H1 (cell line): Measurements from ENCODE around the gene C12orf42. TPM values are rescaled to one million over a fixed set of nuclear protein-coding genes. Genes with fewer than 3 reads are reported as not detected.

Experiments
- CTCF ChIA-PET: fragments of 300-600 bp; sonication (Branson Sonifier 250); formaldehyde crosslinking; loops from one replicate; lab custom pipeline; 2021; ENCODE audit not compliant: partially characterized antibody; lab: Charles Lee
- POLR2A ChIA-PET: fragments of 300-600 bp; sonication (Branson Sonifier 250); formaldehyde crosslinking; loops from one replicate; lab custom pipeline; 2021; ENCODE audit warnings: inconsistent platforms; ENCODE audit not compliant: partially characterized antibody; lab: Charles Lee
- DNase-seq, 2 experiments: peaks; one replicate each; pipeline versions ENCODE4 v3.0.0 to v3.0.0-alpha.2; 2010 to 2022; ENCODE audit warnings: low spot score in 2 of 2, low read depth in 1 of 2, mixed read lengths in 1 of 2
- FAIRE-seq: peaks from 2 replicates; lab custom pipeline; 2011; peaks lifted over from hg19 to GRCh38; lab: Jason Lieb, UNC
- H2AFZ ChIP-seq: 2 replicates; pipeline ENCODE4 v1.8.1; 2012; ENCODE audit warnings: low read length, inconsistent platforms
- H2AK5ac ChIP-seq: 2 replicates; pipeline ENCODE4 v1.6.1; 2013; ENCODE audit warnings: low read depth, low read length
- H2BK120ac ChIP-seq: replicated peaks from 2 replicates; pipeline ENCODE3; 2013; ENCODE audit warnings: low read depth, low read length, inconsistent platforms
- H2BK12ac ChIP-seq: 2 replicates; pipeline ENCODE4 v1.6.1; 2013; ENCODE audit warnings: low read depth, low read length
- H2BK15ac ChIP-seq: 2 replicates; pipeline ENCODE4 v1.6.1; 2013; ENCODE audit warnings: low read length
- H2BK20ac ChIP-seq: 2 replicates; pipeline ENCODE4 v1.6.1; 2013; ENCODE audit warnings: low read length
- H2BK5ac ChIP-seq: 2 replicates; pipeline ENCODE4 v1.6.1; 2013; ENCODE audit warnings: low read depth, low read length
- H3K14ac ChIP-seq: 2 replicates; pipeline ENCODE4 v1.6.1; 2013; ENCODE audit warnings: inconsistent platforms; ENCODE audit not compliant: insufficient read length
- H3K18ac ChIP-seq: 2 replicates; pipeline ENCODE4 v1.6.1; 2013; ENCODE audit warnings: low read length; ENCODE audit errors: extremely low read depth
- H3K23ac ChIP-seq: 2 replicates; pipeline ENCODE4 v1.6.1; 2013; ENCODE audit warnings: inconsistent platforms; ENCODE audit not compliant: insufficient read length
- H3K23me2 ChIP-seq: 2 replicates; pipeline ENCODE4 v1.6.1; 2013; ENCODE audit warnings: low read depth, low read length
- H3K27ac ChIP-seq: 2 replicates; pipeline ENCODE4 v1.6.1; 2011; ENCODE audit warnings: low read depth, low read length, inconsistent platforms
- H3K27me3 ChIP-seq, 4 experiments: replicated peaks in 1 of 4; 1 replicate in 1 of 4; 2 replicates in 3 of 4; pipeline versions ENCODE4 v1.6.1 to v1.8.1; 2011 to 2013; ENCODE audit warnings: low read length in 3 of 4, mild to moderate bottlenecking in 3 of 4, inconsistent platforms in 2 of 4, mixed read lengths in 2 of 4, moderate library complexity in 1 of 4; ENCODE audit not compliant: control insufficient read depth in 3 of 4, insufficient read depth in 3 of 4; ENCODE audit errors: extremely low read depth in 1 of 4
- H3K36me3 ChIP-seq, 4 experiments: 2 replicates each; pipeline versions ENCODE4 v1.6.1 to v1.8.1; 2011 to 2013; ENCODE audit warnings: mild to moderate bottlenecking in 4 of 4, low read length in 3 of 4, moderate library complexity in 2 of 4, control low read depth in 1 of 4, inconsistent platforms in 1 of 4; ENCODE audit not compliant: insufficient read depth in 4 of 4, control insufficient read depth in 2 of 4
- H3K4ac ChIP-seq: replicated peaks from 2 replicates; pipeline ENCODE3; 2013; ENCODE audit warnings: low read length, low read depth, mixed read lengths, inconsistent platforms; ENCODE audit not compliant: insufficient read length
- H3K4me1 ChIP-seq, 4 experiments: replicated peaks in 1 of 4; 1 replicate in 1 of 4; 2 replicates in 3 of 4; pipeline versions ENCODE4 v1.6.1 to v1.8.1; 2011 to 2013; ENCODE audit warnings: low read length in 3 of 4, inconsistent platforms in 2 of 4, mixed read lengths in 1 of 4; ENCODE audit not compliant: insufficient read depth in 4 of 4, control insufficient read depth in 3 of 4
- H3K4me2 ChIP-seq, 2 experiments: 2 replicates each; pipeline versions ENCODE4 v1.6.1 to v1.8.1; 2011 to 2013; ENCODE audit warnings: low read depth in 2 of 2, low read length in 2 of 2, control low read depth in 1 of 2, inconsistent platforms in 1 of 2, mild to moderate bottlenecking in 1 of 2; ENCODE audit not compliant: insufficient read depth in 1 of 2
- H3K4me3 ChIP-seq, 4 experiments: fragments of 200-600, 300-600 bp in 1 of 4; sonication (generic), shearing (Covaris generic), sonication (Bioruptor Twin) in 1 of 4; 2 replicates each; pipeline versions ENCODE4 v1.5.1 to v1.8.1; 2011 to 2016; ENCODE audit warnings: low read length in 4 of 4, low read depth in 3 of 4, control low read depth in 2 of 4, inconsistent platforms in 2 of 4, mild to moderate bottlenecking in 2 of 4, mixed read lengths in 1 of 4, moderate library complexity in 1 of 4; ENCODE audit not compliant: insufficient read depth in 2 of 4; ENCODE audit errors: extremely low read depth in 1 of 4
- H3K56ac ChIP-seq: replicated peaks from 2 replicates; pipeline ENCODE3; 2013; ENCODE audit warnings: low read depth, mild to moderate bottlenecking, mixed read lengths, low read length, inconsistent platforms; ENCODE audit not compliant: insufficient read length
- H3K79me1 ChIP-seq: 2 replicates; pipeline ENCODE4 v1.6.1; 2013; ENCODE audit warnings: low read depth, low read length, control low read depth
- H3K79me2 ChIP-seq, 2 experiments: 2 replicates each; pipeline versions ENCODE4 v1.6.1 to v1.8.1; 2012 to 2013; ENCODE audit warnings: low read length in 2 of 2, mild to moderate bottlenecking in 2 of 2, inconsistent platforms in 1 of 2; ENCODE audit not compliant: insufficient read depth in 2 of 2, control insufficient read depth in 1 of 2
- H3K9ac ChIP-seq, 4 experiments: replicated peaks in 1 of 4; 1 replicate in 1 of 4; 2 replicates in 3 of 4; pipeline versions ENCODE4 v1.6.1 to v1.8.1; 2011 to 2013; ENCODE audit warnings: low read depth in 3 of 4, low read length in 3 of 4, control low read depth in 2 of 4, mild to moderate bottlenecking in 2 of 4, moderate library complexity in 2 of 4, inconsistent platforms in 1 of 4; ENCODE audit errors: extremely low read depth in 1 of 4
- H3K9me3 ChIP-seq, 2 experiments: 2 replicates each; pipeline versions ENCODE4 v1.6.1 to v1.8.1; 2012 to 2013; ENCODE audit warnings: mild to moderate bottlenecking in 2 of 2, moderate library complexity in 2 of 2, control low read depth in 1 of 2, inconsistent platforms in 1 of 2, low read depth in 1 of 2, low read length in 1 of 2, mixed read lengths in 1 of 2; ENCODE audit not compliant: insufficient read depth in 2 of 2
- H4K20me1 ChIP-seq, 2 experiments: replicated peaks in 1 of 2; 2 replicates each; pipeline versions ENCODE3 to v1.8.1; 2011 to 2013; ENCODE audit warnings: inconsistent platforms in 2 of 2, low read length in 2 of 2, mild to moderate bottlenecking in 1 of 2; ENCODE audit not compliant: insufficient read depth in 2 of 2, control insufficient read depth in 1 of 2
- H4K5ac ChIP-seq: 2 replicates; pipeline ENCODE4 v1.6.1; 2013; ENCODE audit warnings: low read length, low read depth, mixed read lengths, inconsistent platforms; ENCODE audit not compliant: insufficient read length
- H4K8ac ChIP-seq: 2 replicates; pipeline ENCODE4 v1.8.0; 2013; ENCODE audit warnings: mild to moderate bottlenecking, moderate library complexity, low read length, inconsistent platforms; ENCODE audit not compliant: insufficient read depth; ENCODE audit errors: extremely low read depth
- H4K91ac ChIP-seq: replicated peaks from 2 replicates; pipeline ENCODE3; 2013; ENCODE audit warnings: low read length, mixed read lengths, inconsistent platforms; ENCODE audit not compliant: insufficient read length
- CHD1 ChIP-seq: IDR thresholded peaks from 2 replicates; pipeline ENCODE4 v1.6.1; 2012; ENCODE audit warnings: low read depth, low read length, improper control_type of control experiment
- CTCF ChIP-seq, 3 experiments: IDR thresholded peaks; 1 replicate in 2 of 3; 2 replicates in 1 of 3; pipeline versions ENCODE4 v1.5.1 to v1.6.1; 2011; ENCODE audit warnings: low read length in 3 of 3, mild to moderate bottlenecking in 3 of 3, inconsistent platforms in 2 of 3, low read depth in 1 of 3, moderate library complexity in 1 of 3; ENCODE audit not compliant: insufficient read depth in 1 of 3; ENCODE audit errors: control extremely low read depth in 1 of 3
- E2F6 ChIP-seq: IDR thresholded peaks from 2 replicates; pipeline ENCODE4 v1.6.1; 2012; ENCODE audit warnings: inconsistent platforms
- GTF2F1 ChIP-seq: IDR thresholded peaks from 2 replicates; pipeline ENCODE4 v1.6.1; 2012; ENCODE audit warnings: low read depth, low read length, improper control_type of control experiment, borderline replicate concordance
- HDAC2 ChIP-seq, 2 experiments: fragments of 300-600 bp in 1 of 2; sonication (generic) in 1 of 2; IDR thresholded peaks; 2 replicates each; pipeline ENCODE4 v1.6.1; 2011 to 2012; ENCODE audit warnings: low read depth in 2 of 2, low read length in 2 of 2, mild to moderate bottlenecking in 2 of 2, moderate library complexity in 2 of 2, borderline replicate concordance in 1 of 2, inconsistent platforms in 1 of 2
- MAFK ChIP-seq: IDR thresholded peaks from 2 replicates; pipeline ENCODE4 v1.6.1; 2012; ENCODE audit warnings: low read depth, mild to moderate bottlenecking, improper control_type of control experiment, low read length
- POLR2A ChIP-seq, 2 experiments: IDR thresholded peaks; 1 replicate in 1 of 2; 2 replicates in 1 of 2; pipeline ENCODE4 v1.6.1; 2011; ENCODE audit warnings: low read depth in 2 of 2, low read length in 2 of 2, mild to moderate bottlenecking in 2 of 2; ENCODE audit errors: control extremely low read depth in 1 of 2
- SRF ChIP-seq: IDR thresholded peaks from 2 replicates; pipeline ENCODE4 v1.6.1; 2011; ENCODE audit warnings: mild to moderate bottlenecking, low read depth, low read length, moderate library complexity
- TEAD4 ChIP-seq: IDR thresholded peaks from 2 replicates; pipeline ENCODE4 v1.6.1; 2012; ENCODE audit warnings: low read depth, low read length, inconsistent platforms, mixed read lengths
- USF2 ChIP-seq: IDR thresholded peaks from 2 replicates; pipeline ENCODE4 v1.6.1; 2011; ENCODE audit warnings: low read length, improper control_type of control experiment
- YY1 ChIP-seq: IDR thresholded peaks from 2 replicates; pipeline ENCODE4 v1.6.1; 2011; ENCODE audit warnings: low read depth, mild to moderate bottlenecking, low read length
- whole genome bisulfite sequencing, 2 experiments: shearing (Covaris generic) in 1 of 2; methylation state at CpG; one replicate each; pipeline versions ENCODE4 v1.1.6 to v1.1.7; 2013 to 2015; ENCODE audit warnings: low lambda C conversion rate in 2 of 2, mixed read lengths in 2 of 2, inconsistent platforms in 1 of 2, low coverage in 1 of 2, missing lambda C conversion rate in 1 of 2; ENCODE audit not compliant: insufficient replicate concordance in 2 of 2, insufficient coverage in 1 of 2, insufficient read length in 1 of 2; ENCODE audit errors: extremely low coverage in 1 of 2, missing lambda C conversion rate in 1 of 2; 5-methylcytosine and 5-hydroxymethylcytosine counted together
- polyA plus RNA-seq, 7 experiments: library from polyadenylated mRNA; depleted of rRNA in 3 of 7; stranded (reverse) in 5 of 7; unstranded in 2 of 7; fragments of >200 nt in 5 of 7; fragments of 200-250 nt in 2 of 7; gene quantifications; 1 replicate in 5 of 7; 2 replicates in 1 of 7; 4 replicates in 1 of 7; pipeline versions ENCODE4 v1.2.1 to v1.2.3, GENCODE V29; 2011 to 2013; ENCODE audit warnings: missing spikeins in 2 of 7, mixed read lengths in 2 of 7
- total RNA-seq: library from RNA; stranded (reverse); fragmentation: NEBNext Ultra II Directional; extraction: Animal tissue kit (Norgen Biotek cat#: 25700); gene quantifications from 2 replicates; pipeline ENCODE4 v1.2.1, GENCODE V29; 2021

The C12orf42 gene
- total and polyA plus RNA-seq, 2 of the 8 experiments (the other 6 are each of a cell fraction or from before 2014, with no cell fraction given): 0.05 TPM; not detected in 1

GRCh38 chr12:103379670-103380069 is 116.1 kb downstream of the C12orf42 start:
- Histone ChIP-seq H3K79me2 (no peaks in the 10 kb centered on the region), H3K23me2 (peaks cover 2% of the 10 kb centered on the region; the same call in 1 of the 2 replicates), H4K91ac (no peak overlapping the region), H2BK120ac (no peak overlapping the region), H3K36me3 (no peaks in the 10 kb centered on the region), H4K20me1 (no peaks in the 10 kb centered on the region), H3K4me2 (no peak overlapping the region), H3K18ac (no peak overlapping the region), H3K79me1 (no peaks in the 10 kb centered on the region), H3K27me3 (no peaks in the 10 kb centered on the region), H2AFZ (no peak overlapping the region), H2AK5ac (no peak overlapping the region), H3K9ac (no peak overlapping the region), H2BK5ac (no peak overlapping the region), H3K14ac (no peak overlapping the region), H2BK12ac (no peak overlapping the region), H3K4me3 (no peak overlapping the region), H3K4me1 (no peaks in the 10 kb centered on the region), H2BK20ac (no peak overlapping the region)
- FAIRE-seq (no peak), DNase-seq (no peak)
- CTCF ChIA-PET: no interaction called here
- WGBS, 2 experiments: 92% methylated on average over 6 of the region's 6 CpGs; no CpG with 5 or more reads in 1 of the 2 experiments
- POLR2A ChIA-PET: no interaction called here
- no peak for TF ChIP-seq CHD1
- no peak for TF ChIP-seq TEAD4
- no peak for TF ChIP-seq GTF2F1
- TF ChIP-seq POLR2A (IDR thresholded peaks at IDR 0.05; ENCODE audit: control extremely low read depth in 1 of 2, low read depth in 2 of 2, low read length in 2 of 2): no peak
- TF ChIP-seq USF2: no peak
- TF ChIP-seq CTCF (IDR thresholded peaks at IDR 0.05; ENCODE audit: control extremely low read depth in 1 of 3, insufficient read depth in 1 of 3, low read depth in 1 of 3, low read length in 3 of 3): no peak
- no peak for TF ChIP-seq SRF
- TF ChIP-seq YY1: no peak
- TF ChIP-seq HDAC2 (IDR thresholded peaks at IDR 0.05; ENCODE audit: borderline replicate concordance in 1 of 2, low read depth in 2 of 2, low read length in 2 of 2): no peak
- no peak for TF ChIP-seq E2F6
- no peak for TF ChIP-seq MAFK
- TF ChIP-seq, all 59 proteins: peak for 0
- Histone ChIP-seq H3K9me3 (no peaks in the 10 kb centered on the region), H4K8ac (no peak overlapping the region), H3K23ac (no peak overlapping the region), H3K4ac (no peak overlapping the region), H4K5ac (no peak overlapping the region), H3K56ac (no peak overlapping the region), H2BK15ac (no peak overlapping the region), H3K27ac (no peak overlapping the region)
